Measurements from ENCODE around the gene ADGRV1. TPM values are rescaled to one million over a fixed set of nuclear protein-coding genes. Genes with fewer than 3 reads are reported as not detected.
A peak's percentile ranks its signal among the peaks of the same experiment; 100 is the strongest.
"Not testable (repeated sequence)": the region's sequence is repeated elsewhere in the genome, so short reads cannot be mapped to it uniquely, and the experiment has no call there.

ADGRV1 gene
- total RNA-seq, 1 experiment from 2014 or later: 64.8 TPM

- Histone ChIP-seq H3K4ac (ENCODE audit: low read depth, low read length) (no peak overlapping the region), H2BK5ac (ENCODE audit: insufficient read length, low read length) (no peak overlapping the region), H4K91ac (ENCODE audit: insufficient read length, low read depth, low read length) (no peak overlapping the region), H3K9ac (ENCODE audit: extremely low read depth, insufficient read length, low read length) (no peak overlapping the region), H3K27ac (ENCODE audit: insufficient read length, low read depth, low read length) (no peak overlapping the region), H3K18ac (ENCODE audit: insufficient read length, low read depth, low read length) (no peak overlapping the region), H4K5ac (ENCODE audit: insufficient read length, low read depth, low read length) (no peak overlapping the region), H2AFZ (ENCODE audit: low read length) (no peak overlapping the region), H2BK120ac (ENCODE audit: low read depth, low read length, poor library complexity, severe bottlenecking) (no peak overlapping the region), H2BK20ac (ENCODE audit: low read depth, low read length, poor library complexity, severe bottlenecking) (no peak overlapping the region), H4K8ac (replicated peaks; ENCODE audit: insufficient read length, low read depth, low read length) (no peak overlapping the region), H3K23me2 (ENCODE audit: insufficient read length, low read depth, low read length, poor library complexity, severe bottlenecking) (no peaks in the 10 kb centered on the region), H4K20me1 (ENCODE audit: control insufficient read depth, insufficient read depth, insufficient read length) (no peaks in the 10 kb centered on the region), H3K14ac (ENCODE audit: insufficient read depth, low read length) (no peak overlapping the region), H3K9me3 (ENCODE audit: control insufficient read depth, low read depth, low read length) (no peaks in the 10 kb centered on the region), H3K56ac (ENCODE audit: insufficient read length, low read depth, low read length) (no peak overlapping the region), H3K23ac (ENCODE audit: insufficient read length, low read depth, low read length) (no peak overlapping the region), H3K27me3 (ENCODE audit: insufficient read depth, low read length) (no peaks in the 10 kb centered on the region), H3K79me2 (ENCODE audit: insufficient read depth, low read length) (no peaks in the 10 kb centered on the region), H3K4me1 (ENCODE audit: insufficient read depth, low read length) (no peaks in the 10 kb centered on the region), H2AK5ac (ENCODE audit: insufficient read length, low read length) (no peak overlapping the region), H3T11ph (ENCODE audit: low read length) (no peak overlapping the region), H2BK12ac (ENCODE audit: insufficient read length, low read depth, low read length) (no peak overlapping the region), H3K4me2 (ENCODE audit: insufficient read depth, insufficient read length, low read length) (no peak overlapping the region), H2BK15ac (ENCODE audit: low read depth, low read length) (no peak overlapping the region), H3K79me1 (ENCODE audit: insufficient read depth, low read depth, low read length, poor library complexity, severe bottlenecking) (no peaks in the 10 kb centered on the region)
- H3K36me3 Mint-ChIP-seq (ENCODE audit: insufficient read depth in 1 of 3, low read depth in 3 of 3): peaks cover 17 to 26% (median 18%) of the 10 kb centered on the region in 3 experiments
- no CpG with 5 or more reads among the region's 2 CpGs for WGBS (ENCODE audit: extremely low coverage, insufficient read length, low lambda C conversion rate)
- peaks cover 3 to 5% of the 10 kb centered on the region in 2 experiments; a peak in 4 of 5 replicates for H3K9me3 Mint-ChIP-seq
- no peak for DNase-seq
- peak overlapping the region in 2 of 3 experiments; percentile 7 to 25; a peak in 2 of 7 replicates for H3K27ac Mint-ChIP-seq
- no peak for TF ChIP-seq CTCF (conservative IDR thresholded peaks at IDR 0.05)
- H3K4me1 Mint-ChIP-seq: no peaks in the 10 kb centered on the region
- H3K27me3 Mint-ChIP-seq (ENCODE audit: low read depth): no peaks in the 10 kb centered on the region
- no peak overlapping the region for H3K4me3 Mint-ChIP-seq
These were observed 362.9 kb downstream of the ADGRV1 start for GRCh38 chr5:90921418-90921973.

GRCh38 chr5:90924222-90924621 lies 365.6 kb downstream of the ADGRV1 start:
- not testable (repeated sequence) for H3K9ac ChIP-seq (ENCODE audit: extremely low read depth, insufficient read length, low read length); H3K79me2 ChIP-seq (ENCODE audit: insufficient read depth, low read length); H4K91ac ChIP-seq (ENCODE audit: insufficient read length, low read depth, low read length); H3K4me1 Mint-ChIP-seq; H4K5ac ChIP-seq (ENCODE audit: insufficient read length, low read depth, low read length); H2BK120ac ChIP-seq (ENCODE audit: low read depth, low read length, poor library complexity, severe bottlenecking); H3K56ac ChIP-seq (ENCODE audit: insufficient read length, low read depth, low read length); H3K9me3 ChIP-seq (ENCODE audit: control insufficient read depth, low read depth, low read length); H3K27me3 ChIP-seq (ENCODE audit: insufficient read depth, low read length); H2BK15ac ChIP-seq (ENCODE audit: low read depth, low read length); DNase-seq; H2BK20ac ChIP-seq (ENCODE audit: low read depth, low read length, poor library complexity, severe bottlenecking); H3K4me1 ChIP-seq (ENCODE audit: insufficient read depth, low read length); H2BK5ac ChIP-seq (ENCODE audit: insufficient read length, low read length); H3K4me2 ChIP-seq (ENCODE audit: insufficient read depth, insufficient read length, low read length); H2AK5ac ChIP-seq (ENCODE audit: insufficient read length, low read length); H2AFZ ChIP-seq (ENCODE audit: low read length); H3T11ph ChIP-seq (ENCODE audit: low read length); H3K27ac Mint-ChIP-seq; H3K79me1 ChIP-seq (ENCODE audit: insufficient read depth, low read depth, low read length, poor library complexity, severe bottlenecking); H3K23ac ChIP-seq (ENCODE audit: insufficient read length, low read depth, low read length); H4K20me1 ChIP-seq (ENCODE audit: control insufficient read depth, insufficient read depth, insufficient read length); H3K23me2 ChIP-seq (ENCODE audit: insufficient read length, low read depth, low read length, poor library complexity, severe bottlenecking); H3K4me3 Mint-ChIP-seq; H3K18ac ChIP-seq (ENCODE audit: insufficient read length, low read depth, low read length); H3K27me3 Mint-ChIP-seq (ENCODE audit: low read depth); H4K8ac ChIP-seq (replicated peaks; ENCODE audit: insufficient read length, low read depth, low read length); H3K14ac ChIP-seq (ENCODE audit: insufficient read depth, low read length); H3K4ac ChIP-seq (ENCODE audit: low read depth, low read length); H3K27ac ChIP-seq (ENCODE audit: insufficient read length, low read depth, low read length); H2BK12ac ChIP-seq (ENCODE audit: insufficient read length, low read depth, low read length)
- Mint-ChIP-seq H3K9me3 (peaks cover 10 to 12% of the 10 kb centered on the region in 2 experiments), H3K36me3 (ENCODE audit: insufficient read depth in 1 of 3, low read depth in 3 of 3) (peaks cover 22 to 32% (median 27%) of the 10 kb centered on the region in 3 experiments)
- no CpG with 5 or more reads among the region's 2 CpGs for WGBS (ENCODE audit: extremely low coverage, insufficient read length, low lambda C conversion rate)

Measured in H9 (cell line).